ENCODE results near the gene TRIM47.
A peak's percentile ranks its signal among the peaks of the same experiment; 100 is the strongest.

Gene TRIM47

DNA sequence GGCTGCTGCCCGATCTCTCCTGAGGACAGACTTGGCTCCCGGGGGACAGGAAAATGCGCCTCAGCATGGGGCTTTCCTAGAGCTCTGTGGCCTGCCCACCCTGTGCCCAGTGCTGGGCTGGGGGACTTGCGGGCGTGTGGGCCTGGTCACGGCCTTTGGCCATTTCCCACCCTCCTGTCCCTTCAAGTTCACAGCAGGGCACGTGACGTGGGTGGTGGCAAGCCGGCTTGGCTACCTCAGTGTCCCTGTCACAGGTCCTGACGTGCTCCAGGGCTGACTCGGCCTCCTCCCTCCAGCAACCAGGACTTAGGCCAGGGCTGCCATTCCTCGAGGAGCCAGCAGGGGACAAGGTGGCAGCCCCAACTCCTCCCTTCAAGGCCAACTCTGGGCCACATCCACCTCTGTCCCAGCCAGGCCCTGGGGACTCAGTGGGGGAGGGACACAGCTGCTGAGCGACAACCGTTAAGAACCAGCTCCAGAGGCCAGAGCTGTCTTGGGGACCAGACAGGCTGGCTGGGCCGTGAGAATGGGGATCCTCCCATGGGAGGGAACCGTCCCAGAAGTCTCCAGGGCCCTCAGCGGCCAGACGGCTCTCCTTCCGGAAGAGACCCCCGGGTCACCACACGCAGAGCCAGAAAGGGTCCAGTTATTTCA is 33.2 kb downstream of the TRIM47 start:
- DNase-seq = peak; percentile 69

DNA sequence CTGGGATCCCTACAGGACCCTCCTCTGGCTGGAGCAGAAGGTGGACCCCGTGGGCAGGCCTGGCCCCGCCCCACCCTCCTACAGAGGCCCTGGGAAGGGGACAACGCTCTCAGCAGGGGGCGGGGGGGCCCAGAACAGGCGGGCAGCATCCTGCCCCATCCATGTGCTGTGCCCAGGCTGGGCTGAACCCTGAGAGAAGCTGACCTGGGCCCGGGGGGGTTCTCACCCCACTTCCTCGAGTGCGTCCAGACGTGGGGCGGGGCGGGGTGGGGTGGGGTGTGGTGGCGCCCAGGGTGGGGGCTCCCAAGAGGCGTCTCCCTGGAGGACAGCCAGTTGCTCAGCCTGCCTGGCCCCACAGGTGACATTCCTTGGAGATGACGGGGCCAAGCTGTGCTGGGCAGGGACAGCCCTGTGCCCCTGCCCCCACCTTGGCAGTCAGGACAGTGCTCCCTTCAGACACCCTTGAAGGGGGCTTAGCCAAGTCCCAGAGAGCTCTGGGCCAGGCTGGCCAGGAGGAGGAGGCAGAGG is 33.8 kb downstream of the TRIM47 start:
- peak; percentile 46 for DNase-seq

GRCh38 chr17:75843577-75844529 is 34.5 kb downstream of the TRIM47 start, which contains the start of gene UNC13D:
Gene UNC13D, minus strand, starts transcription at chr17:75844404. Its CDS starts 67 bp downstream, at chr17:75844337.
- DNase-seq = peak; percentile 76

- DNase-seq = peak; percentile 42
Observed at GRCh38 chr17:75842963-75843576, 35.3 kb downstream of the TRIM47 start.

- no peak for DNase-seq
Observed at GRCh38 chr17:75842411-75842810, 36.0 kb downstream of the TRIM47 start.

DNA sequence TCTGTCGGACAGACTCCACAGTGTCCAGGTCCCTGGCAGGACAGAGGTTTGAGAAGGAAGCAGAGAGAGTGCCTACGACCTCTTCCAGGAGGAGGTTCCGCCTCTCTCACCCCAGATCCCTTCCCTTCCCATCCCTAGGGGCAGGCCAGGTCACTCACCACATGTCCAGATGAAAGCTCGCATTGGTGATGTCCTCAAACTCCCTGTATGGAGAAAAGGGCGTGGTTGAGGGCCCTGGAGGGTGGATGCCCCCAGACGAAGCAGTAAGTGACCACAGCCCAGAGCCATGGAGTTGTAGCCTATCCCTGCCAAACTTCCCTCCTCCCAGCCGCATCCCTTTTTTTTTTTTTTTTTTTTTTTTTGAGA is 37.6 kb downstream of the TRIM47 start:
- DNase-seq = no peak

GRCh38 chr17:75839942-75840798 is 38.2 kb downstream of the TRIM47 start:
- no peak for DNase-seq

DNA sequence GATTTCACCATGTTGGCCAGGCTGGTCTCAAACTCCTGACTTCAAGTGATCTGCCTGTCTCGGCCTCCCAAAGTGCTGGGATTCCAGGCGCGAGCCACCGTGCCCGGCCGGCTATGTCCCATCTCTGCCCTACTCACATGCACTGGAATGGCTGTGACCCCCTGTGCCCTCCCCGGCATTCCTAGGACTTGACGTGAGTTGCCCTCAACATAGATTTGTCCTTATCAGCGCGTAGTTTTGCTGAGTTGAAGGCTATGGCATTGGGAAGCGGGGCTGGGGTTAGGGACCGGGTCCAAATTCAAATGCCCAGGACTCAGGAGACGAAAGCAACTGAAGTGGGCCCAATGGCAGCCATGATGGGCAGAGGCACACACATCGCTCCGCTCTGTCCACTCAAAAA is 40.0 kb downstream of the TRIM47 start:
- DNase-seq = no peak

DNA sequence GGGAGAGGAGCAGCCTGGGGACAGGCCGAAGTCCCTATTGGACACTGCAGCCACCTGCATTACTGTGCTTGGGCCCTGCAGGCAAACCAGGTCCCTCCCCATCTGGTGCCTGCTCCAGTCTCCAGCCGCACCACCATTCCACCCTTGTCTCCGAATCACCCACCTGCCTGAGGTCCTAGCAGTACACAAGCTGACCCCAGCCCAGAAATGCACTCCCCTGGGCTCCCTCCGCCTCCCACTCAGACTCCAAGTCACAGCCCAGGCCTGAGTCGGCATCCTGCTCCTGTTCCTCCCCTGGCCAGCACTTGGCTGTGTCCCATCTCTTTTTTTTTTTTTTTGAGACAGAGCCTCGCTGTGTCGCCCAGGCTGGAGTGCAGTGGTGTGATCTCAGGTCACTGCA is 40.5 kb downstream of the TRIM47 start:
- DNase-seq = no peak

- no peak for DNase-seq
Observed at GRCh38 chr17:75836605-75837004, 41.8 kb downstream of the TRIM47 start.

DNA sequence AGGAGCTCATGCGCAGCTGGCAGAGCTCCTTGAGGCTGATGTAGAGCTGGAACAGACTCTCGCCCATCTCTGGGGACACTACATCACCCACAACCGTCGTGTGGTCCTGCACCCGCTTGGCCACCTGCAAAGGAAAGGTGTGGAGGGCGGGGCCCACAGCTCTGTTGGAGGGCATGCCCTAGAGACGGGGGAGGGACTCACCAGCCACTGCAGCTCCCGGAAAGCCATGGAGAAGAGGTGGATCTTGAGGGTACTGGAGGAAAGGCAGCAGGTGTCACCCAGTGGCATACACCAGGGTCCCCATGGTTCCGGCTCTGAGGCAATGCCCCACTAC is 42.8 kb downstream of the TRIM47 start:
- no peak for DNase-seq

GRCh38 chr17:75834928-75835653 is 43.3 kb downstream of the TRIM47 start:
- no peak for DNase-seq

DNA sequence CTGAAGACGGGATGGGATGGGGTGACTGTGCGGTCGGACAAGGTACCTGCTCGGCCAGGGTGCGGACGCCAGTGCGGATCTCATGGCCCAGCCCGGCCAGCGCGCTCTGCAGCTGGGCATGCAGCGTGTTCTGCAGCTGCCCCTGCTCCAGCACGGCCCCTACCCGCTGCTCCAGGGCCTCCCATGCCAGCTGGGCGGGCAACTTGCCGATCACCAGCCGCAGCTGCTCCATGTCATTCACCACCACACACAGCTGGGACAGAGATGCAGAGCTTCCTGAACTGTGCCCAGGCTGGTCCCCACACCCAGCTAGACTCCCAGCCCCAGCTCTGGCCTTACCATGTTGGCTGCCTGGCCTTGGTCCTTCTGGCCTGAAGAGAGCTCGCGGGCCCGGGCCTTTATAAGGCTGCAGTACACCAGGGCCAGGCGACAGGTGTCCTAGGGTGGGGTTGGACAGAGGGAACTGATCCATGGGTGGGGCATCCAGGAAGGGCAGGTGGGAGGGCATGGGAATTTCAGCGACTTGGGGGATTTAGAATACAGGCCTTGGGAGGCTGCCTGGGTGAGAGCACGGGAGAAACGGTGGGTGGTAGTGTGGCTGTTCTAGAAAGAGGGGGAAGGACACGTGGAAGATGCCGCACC is 44.0 kb downstream of the TRIM47 start:
- DNase-seq = no peak

DNA sequence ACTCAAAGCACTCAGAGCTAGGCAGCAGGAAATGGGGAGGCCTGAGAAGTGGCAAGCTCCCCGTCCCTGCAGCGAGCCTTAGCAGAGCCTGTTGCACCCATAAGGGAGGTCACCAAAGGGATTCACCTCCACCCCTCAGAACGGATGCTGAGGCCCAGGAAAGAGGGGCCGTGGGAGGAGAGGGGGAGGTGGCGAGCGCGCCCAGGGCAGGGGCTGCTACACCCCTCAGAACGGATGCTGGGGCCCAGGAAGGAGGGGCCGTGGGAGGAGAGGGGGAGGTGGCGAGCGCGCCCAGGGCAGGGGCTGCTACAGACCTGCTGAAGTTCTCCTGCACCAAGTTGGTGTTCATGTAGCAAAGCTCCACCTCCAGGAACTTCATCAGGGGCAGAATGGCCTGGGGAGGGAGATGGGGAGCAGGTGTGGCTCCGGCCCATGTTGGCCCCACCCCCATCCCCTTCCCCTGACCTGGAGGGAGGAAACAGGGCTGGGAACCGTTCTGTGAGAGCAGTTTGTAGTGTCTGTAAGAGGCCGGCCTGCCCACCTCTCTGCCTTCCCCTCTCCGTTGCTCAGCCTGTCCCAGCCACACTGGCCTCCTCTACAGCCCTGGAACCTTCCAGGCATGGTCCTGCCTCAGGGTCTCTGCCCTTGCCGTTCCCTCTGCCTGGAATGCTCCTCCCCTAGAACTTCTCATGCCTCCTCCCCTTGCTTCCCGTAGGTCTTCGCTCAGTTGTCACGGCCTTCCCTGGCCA is 45.6 kb downstream of the TRIM47 start:
- peak; percentile 51 for DNase-seq

- peak; percentile 76 for DNase-seq
Observed at GRCh38 chr17:75832164-75832651, 46.2 kb downstream of the TRIM47 start.

GRCh38 chr17:75831032-75831571 is 47.3 kb downstream of the TRIM47 start:
- no peak for DNase-seq

DNA sequence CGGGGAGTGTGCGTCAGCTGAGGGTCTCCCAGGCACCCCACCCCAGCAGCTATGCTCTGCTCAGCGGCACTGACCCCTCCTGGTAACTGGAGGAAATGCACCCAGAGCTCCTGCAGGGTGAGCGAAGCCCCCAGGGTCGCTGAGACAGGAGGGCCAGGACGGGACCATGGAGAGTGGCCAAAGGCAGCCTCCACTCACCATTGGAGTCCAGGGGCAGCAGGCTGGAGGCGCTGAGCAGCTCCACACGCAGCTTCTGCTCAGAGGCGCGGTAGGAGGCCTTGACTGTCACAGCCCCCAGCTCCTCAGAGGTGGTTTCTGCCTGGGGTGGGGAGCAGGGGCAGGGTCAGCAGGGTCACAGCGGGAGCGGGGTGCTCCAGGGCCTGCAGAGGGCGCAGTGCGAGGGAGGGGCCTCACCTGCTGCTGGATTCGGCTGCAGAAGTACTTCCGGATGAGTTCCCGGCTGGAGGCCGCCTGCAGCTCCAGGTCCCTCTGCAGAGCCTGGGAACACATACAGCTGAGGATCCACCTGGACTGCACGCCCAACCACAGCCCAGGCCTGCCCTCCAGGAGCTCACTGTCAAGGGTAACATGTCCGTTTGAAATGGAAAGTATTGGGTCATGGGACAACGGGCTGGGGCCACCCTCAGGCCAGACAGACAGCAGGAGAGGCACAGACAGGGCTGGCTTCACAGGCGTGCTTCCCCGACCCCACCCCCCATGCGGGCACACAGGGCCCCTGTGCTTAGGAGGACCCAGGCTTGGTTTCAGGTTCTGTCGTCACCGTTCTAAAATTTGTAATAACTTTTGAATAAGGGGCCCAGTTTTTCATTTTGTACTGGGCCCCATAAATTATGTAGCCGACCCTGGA is 48.0 kb downstream of the TRIM47 start:
- peak; percentile 31 for DNase-seq

- DNase-seq = no peak
Observed at GRCh38 chr17:75829747-75830146, 48.6 kb downstream of the TRIM47 start.

GRCh38 chr17:75828741-75829140 is 49.6 kb downstream of the TRIM47 start:
- DNase-seq = no peak
